HEK293 (cell line): ENCODE measurements around the gene KCNMB1.
A peak's percentile ranks its signal among the peaks of the same experiment; 100 is the strongest.

Source experiments
- CTCF ChIA-PET: fragments of 350-600 bp; formaldehyde crosslinking; extraction: SDS; loops from one replicate; lab custom pipeline; 2021; ENCODE audit warnings: antibody characterized with exemption; lab: Yijun Ruan, JAX
- POLR2A ChIA-PET: fragments of 300-600 bp; formaldehyde crosslinking; extraction: SDS; loops from one replicate; lab custom pipeline; 2020; ENCODE audit warnings: antibody characterized with exemption, inconsistent platforms; lab: Yijun Ruan, JAX
- H3K27ac ChIP-seq: fragments of 200-500 bp; sonication (Bioruptor generic); 2 replicates; pipeline ENCODE4 v1.5.1; 2014; ENCODE audit warnings: low read depth, low read length, control low read depth, inconsistent platforms; ENCODE audit errors: extremely low read depth
- H3K36me3 ChIP-seq, 2 experiments: fragments of 200-500 bp in 1 of 2; sonication (Bioruptor generic) in 1 of 2; 1 replicate in 1 of 2; 2 replicates in 1 of 2; pipeline ENCODE4 v1.5.1; 2014 to 2017; ENCODE audit warnings: inconsistent platforms in 2 of 2, low read length in 2 of 2; ENCODE audit not compliant: control insufficient read depth in 2 of 2, insufficient read depth in 1 of 2
- H3K4me1 ChIP-seq: fragments of 200-500 bp; sonication (Bioruptor generic); 2 replicates; pipeline ENCODE4 v1.5.1; 2014; ENCODE audit warnings: mild to moderate bottlenecking, low read length, inconsistent platforms; ENCODE audit not compliant: control insufficient read depth, insufficient read depth
- H3K4me3 ChIP-seq: 2 replicates; pipeline ENCODE4 v1.5.1; 2011; ENCODE audit warnings: low read depth, mild to moderate bottlenecking, control low read depth, low read length, moderate library complexity
- H3K9me3 ChIP-seq: fragments of 200-500 bp; sonication (Bioruptor generic); 2 replicates; pipeline ENCODE4 v1.5.1; 2014; ENCODE audit warnings: low read depth, low read length, inconsistent platforms; ENCODE audit not compliant: control insufficient read depth, insufficient read depth
- GLI2 ChIP-seq: fragments of 450-650 bp; formaldehyde crosslinking; IDR thresholded peaks from 2 replicates; pipeline ENCODE4; 2017; ENCODE audit warnings: missing biosample characterization, missing genetic modification characterization, low read depth, borderline replicate concordance
- GLIS2 ChIP-seq: fragments of 450-650 bp; formaldehyde crosslinking; IDR thresholded peaks from 2 replicates; pipeline ENCODE4 v1.5.1; 2016; ENCODE audit warnings: missing biosample characterization, missing genetic modification characterization
- REST ChIP-seq: fragments of 450-650 bp; formaldehyde crosslinking; IDR thresholded peaks from 2 replicates; pipeline ENCODE4 v1.5.1; 2016; ENCODE audit warnings: missing biosample characterization, missing genetic modification characterization
- ZBTB17 ChIP-seq: fragments of 450-650 bp; formaldehyde crosslinking; IDR thresholded peaks from 2 replicates; pipeline ENCODE4 v1.5.1; 2016; ENCODE audit warnings: missing biosample characterization, missing genetic modification characterization
- ZFHX2 ChIP-seq: fragments of 450-650 bp; formaldehyde crosslinking; conservative IDR thresholded peaks from 2 replicates; pipeline ENCODE4 v1.5.1; 2016; ENCODE audit warnings: missing biosample characterization, missing genetic modification characterization
- ZIC2 ChIP-seq: fragments of 450-650 bp; formaldehyde crosslinking; IDR thresholded peaks from 2 replicates; pipeline ENCODE4 v1.5.1; 2016; ENCODE audit warnings: missing biosample characterization, missing genetic modification characterization
- ZNF121 ChIP-seq: fragments of 450-650 bp; formaldehyde crosslinking; IDR thresholded peaks from 2 replicates; pipeline ENCODE4 v1.5.1; 2016; ENCODE audit warnings: missing biosample characterization, missing genetic modification characterization
- ZNF548 ChIP-seq: fragments of 450-650 bp; formaldehyde crosslinking; IDR thresholded peaks from 2 replicates; pipeline ENCODE4 v1.5.1; 2016; ENCODE audit warnings: missing biosample characterization, missing genetic modification characterization
- ZNF639 ChIP-seq: fragments of 450-650 bp; formaldehyde crosslinking; IDR thresholded peaks from 2 replicates; pipeline ENCODE4 v1.5.1; 2016; ENCODE audit warnings: missing biosample characterization, missing genetic modification characterization
- ZNF704 ChIP-seq: fragments of 450-650 bp; formaldehyde crosslinking; IDR thresholded peaks from 2 replicates; pipeline ENCODE4 v1.5.1; 2016; ENCODE audit warnings: missing biosample characterization, missing genetic modification characterization
- ZNF830 ChIP-seq: fragments of 450-650 bp; IDR thresholded peaks from 2 replicates; pipeline ENCODE4 v1.5.0; 2018; ENCODE audit warnings: missing biosample characterization, missing genetic modification characterization, low read depth, mild to moderate bottlenecking, moderate library complexity
- ZSCAN16 ChIP-seq: fragments of 450-650 bp; formaldehyde crosslinking; IDR thresholded peaks from 2 replicates; pipeline ENCODE4 v1.5.1; 2016; ENCODE audit warnings: missing biosample characterization, missing genetic modification characterization
- TF ChIP-seq, protein P1 (sequence below): fragments of 450-650 bp; formaldehyde crosslinking; IDR thresholded peaks from 2 replicates; pipeline ENCODE4 v1.5.1; 2016; ENCODE audit warnings: missing biosample characterization, missing genetic modification characterization
- TF ChIP-seq, protein P2 (sequence below): sonication (generic); formaldehyde crosslinking; IDR thresholded peaks from 2 replicates; pipeline ENCODE4 v1.8.1; 2022; ENCODE audit warnings: mild to moderate bottlenecking, moderate library complexity, missing genetic modification reagents
- TF ChIP-seq, protein P3 (sequence below): fragments of 450-650 bp; IDR thresholded peaks from 2 replicates; pipeline ENCODE4 v1.5.1; 2018; ENCODE audit warnings: missing biosample characterization, mild to moderate bottlenecking, missing genetic modification characterization
- TF ChIP-seq, protein P4 (sequence below): fragments of 450-650 bp; formaldehyde crosslinking; IDR thresholded peaks from 2 replicates; pipeline ENCODE4 v1.5.1; 2016; ENCODE audit warnings: missing biosample characterization, missing genetic modification characterization

Gene KCNMB1

DNA sequence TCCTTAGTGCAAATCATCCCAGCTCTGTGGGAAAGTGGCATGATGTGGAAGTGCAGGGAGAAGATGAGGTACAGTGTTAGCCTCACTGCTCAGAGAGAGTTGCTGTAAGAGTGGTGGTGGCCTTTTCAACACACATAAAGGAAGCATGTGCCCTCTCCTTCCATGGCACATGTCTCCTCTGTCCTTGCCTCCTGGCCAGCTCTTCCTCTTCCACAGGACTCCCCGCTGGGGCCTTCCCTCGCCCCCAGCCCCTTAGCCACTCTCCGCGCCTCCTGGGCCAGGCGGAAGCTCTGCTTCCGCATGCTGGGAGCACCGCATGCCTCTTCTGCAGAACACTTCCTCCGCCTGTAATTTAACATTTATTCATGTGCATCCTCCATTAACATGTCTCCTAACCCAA lies 4.8 kb upstream of the KCNMB1 start:
- ChIA-PET POLR2A (no interaction called here), CTCF (interaction anchor here (0.7 to 1.4 kb wide), 2 partner anchors 27 to 35 kb away, joined by 3 read pairs; no protein-coding TSS in a partner anchor)
- Histone ChIP-seq H3K27ac (no peak overlapping the region), H3K36me3 (no peaks in the 10 kb centered on the region), H3K4me3 (no peak overlapping the region), H3K9me3 (no peaks in the 10 kb centered on the region), H3K4me1 (peaks cover 3% of the 10 kb centered on the region; the same call in 1 of the 2 replicates)
- no peak for TF ChIP-seq ZNF830 (tag by site-specific recombination)
- TF ChIP-seq ZIC2 (tag by site-specific recombination), result peak; percentile 29
- TF ChIP-seq, protein P1, sequence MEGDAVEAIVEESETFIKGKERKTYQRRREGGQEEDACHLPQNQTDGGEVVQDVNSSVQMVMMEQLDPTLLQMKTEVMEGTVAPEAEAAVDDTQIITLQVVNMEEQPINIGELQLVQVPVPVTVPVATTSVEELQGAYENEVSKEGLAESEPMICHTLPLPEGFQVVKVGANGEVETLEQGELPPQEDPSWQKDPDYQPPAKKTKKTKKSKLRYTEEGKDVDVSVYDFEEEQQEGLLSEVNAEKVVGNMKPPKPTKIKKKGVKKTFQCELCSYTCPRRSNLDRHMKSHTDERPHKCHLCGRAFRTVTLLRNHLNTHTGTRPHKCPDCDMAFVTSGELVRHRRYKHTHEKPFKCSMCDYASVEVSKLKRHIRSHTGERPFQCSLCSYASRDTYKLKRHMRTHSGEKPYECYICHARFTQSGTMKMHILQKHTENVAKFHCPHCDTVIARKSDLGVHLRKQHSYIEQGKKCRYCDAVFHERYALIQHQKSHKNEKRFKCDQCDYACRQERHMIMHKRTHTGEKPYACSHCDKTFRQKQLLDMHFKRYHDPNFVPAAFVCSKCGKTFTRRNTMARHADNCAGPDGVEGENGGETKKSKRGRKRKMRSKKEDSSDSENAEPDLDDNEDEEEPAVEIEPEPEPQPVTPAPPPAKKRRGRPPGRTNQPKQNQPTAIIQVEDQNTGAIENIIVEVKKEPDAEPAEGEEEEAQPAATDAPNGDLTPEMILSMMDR (tag by site-specific recombination), result no peak
- no peak for TF ChIP-seq GLIS2 (tag by site-specific recombination)
- TF ChIP-seq ZBTB17 (tag by site-specific recombination), result no peak
- TF ChIP-seq ZNF548 (tag by site-specific recombination), result no peak

DNA sequence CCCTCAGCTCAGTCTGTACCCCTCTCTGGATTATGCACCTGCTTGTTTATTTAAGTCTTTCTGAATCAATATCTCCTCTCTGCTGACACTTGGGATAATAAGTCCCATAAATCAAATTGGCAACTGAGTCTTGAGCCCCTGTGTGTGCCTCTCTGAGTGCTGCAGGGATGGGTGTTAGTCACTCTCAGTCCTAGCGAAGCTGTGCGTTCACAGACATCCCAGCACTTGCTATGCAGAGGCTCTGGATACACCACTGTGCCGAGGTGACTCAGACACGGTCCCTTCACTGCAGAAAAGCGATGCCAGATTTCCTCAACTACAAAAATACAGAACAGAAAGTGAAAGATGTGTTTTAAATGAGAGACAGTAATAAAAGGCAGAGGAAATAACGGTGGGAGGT lies 4.1 kb upstream of the KCNMB1 start:
- ChIA-PET POLR2A (no interaction called here), CTCF (no interaction called here)
- H3K4me1 ChIP-seq, result peaks cover 3% of the 10 kb centered on the region; the same call in 1 of the 2 replicates

DNA sequence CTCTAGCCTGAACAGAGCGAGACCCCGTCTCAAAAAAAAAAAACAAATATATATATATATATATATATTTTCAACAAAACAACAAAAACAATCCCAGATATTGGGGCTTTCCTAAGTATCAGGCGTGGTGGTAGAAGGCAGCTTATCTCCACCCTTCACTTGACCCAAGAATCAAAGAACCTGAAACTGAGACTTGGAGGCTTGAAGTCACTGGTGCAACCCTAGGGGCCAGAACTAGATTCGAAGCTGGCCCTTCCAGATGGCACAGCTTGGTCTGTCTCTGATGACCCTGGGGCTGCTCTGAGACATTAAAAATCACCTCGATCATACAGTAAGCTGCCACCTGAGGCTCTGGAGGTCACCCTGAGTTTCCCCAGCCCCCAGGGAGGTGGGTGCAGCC lies 1.3 kb upstream of the KCNMB1 start:
- no peaks in the 10 kb centered on the region for H3K9me3 ChIP-seq
- ChIA-PET POLR2A (no interaction called here), CTCF (interaction anchor here (1.0 kb wide), 1 partner anchor 235 kb away, joined by 3 read pairs; no protein-coding TSS in a partner anchor)
- no peak overlapping the region for H3K27ac ChIP-seq
- H3K4me1 ChIP-seq, result peaks cover 3% of the 10 kb centered on the region; the same call in 1 of the 2 replicates
- H3K4me3 ChIP-seq, result no peak overlapping the region
- H3K36me3 ChIP-seq, result no peaks in the 10 kb centered on the region
- TF ChIP-seq REST (tag by site-specific recombination) (no peak), ZNF639 (no peak), ZNF121 (tag by site-specific recombination) (no peak), GLI2 (tag by site-specific recombination) (no peak), ZFHX2 (tag by site-specific recombination) (no peak)
- TF ChIP-seq, protein P2, sequence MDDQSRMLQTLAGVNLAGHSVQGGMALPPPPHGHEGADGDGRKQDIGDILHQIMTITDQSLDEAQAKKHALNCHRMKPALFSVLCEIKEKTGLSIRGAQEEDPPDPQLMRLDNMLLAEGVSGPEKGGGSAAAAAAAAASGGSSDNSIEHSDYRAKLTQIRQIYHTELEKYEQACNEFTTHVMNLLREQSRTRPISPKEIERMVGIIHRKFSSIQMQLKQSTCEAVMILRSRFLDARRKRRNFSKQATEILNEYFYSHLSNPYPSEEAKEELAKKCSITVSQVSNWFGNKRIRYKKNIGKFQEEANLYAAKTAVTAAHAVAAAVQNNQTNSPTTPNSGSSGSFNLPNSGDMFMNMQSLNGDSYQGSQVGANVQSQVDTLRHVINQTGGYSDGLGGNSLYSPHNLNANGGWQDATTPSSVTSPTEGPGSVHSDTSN (CRISPR knock-in tag), result no peak
- TF ChIP-seq, protein P3, sequence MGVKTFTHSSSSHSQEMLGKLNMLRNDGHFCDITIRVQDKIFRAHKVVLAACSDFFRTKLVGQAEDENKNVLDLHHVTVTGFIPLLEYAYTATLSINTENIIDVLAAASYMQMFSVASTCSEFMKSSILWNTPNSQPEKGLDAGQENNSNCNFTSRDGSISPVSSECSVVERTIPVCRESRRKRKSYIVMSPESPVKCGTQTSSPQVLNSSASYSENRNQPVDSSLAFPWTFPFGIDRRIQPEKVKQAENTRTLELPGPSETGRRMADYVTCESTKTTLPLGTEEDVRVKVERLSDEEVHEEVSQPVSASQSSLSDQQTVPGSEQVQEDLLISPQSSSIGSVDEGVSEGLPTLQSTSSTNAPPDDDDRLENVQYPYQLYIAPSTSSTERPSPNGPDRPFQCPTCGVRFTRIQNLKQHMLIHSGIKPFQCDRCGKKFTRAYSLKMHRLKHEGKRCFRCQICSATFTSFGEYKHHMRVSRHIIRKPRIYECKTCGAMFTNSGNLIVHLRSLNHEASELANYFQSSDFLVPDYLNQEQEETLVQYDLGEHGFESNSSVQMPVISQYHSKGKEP, result no peak
- TF ChIP-seq, protein P4, sequence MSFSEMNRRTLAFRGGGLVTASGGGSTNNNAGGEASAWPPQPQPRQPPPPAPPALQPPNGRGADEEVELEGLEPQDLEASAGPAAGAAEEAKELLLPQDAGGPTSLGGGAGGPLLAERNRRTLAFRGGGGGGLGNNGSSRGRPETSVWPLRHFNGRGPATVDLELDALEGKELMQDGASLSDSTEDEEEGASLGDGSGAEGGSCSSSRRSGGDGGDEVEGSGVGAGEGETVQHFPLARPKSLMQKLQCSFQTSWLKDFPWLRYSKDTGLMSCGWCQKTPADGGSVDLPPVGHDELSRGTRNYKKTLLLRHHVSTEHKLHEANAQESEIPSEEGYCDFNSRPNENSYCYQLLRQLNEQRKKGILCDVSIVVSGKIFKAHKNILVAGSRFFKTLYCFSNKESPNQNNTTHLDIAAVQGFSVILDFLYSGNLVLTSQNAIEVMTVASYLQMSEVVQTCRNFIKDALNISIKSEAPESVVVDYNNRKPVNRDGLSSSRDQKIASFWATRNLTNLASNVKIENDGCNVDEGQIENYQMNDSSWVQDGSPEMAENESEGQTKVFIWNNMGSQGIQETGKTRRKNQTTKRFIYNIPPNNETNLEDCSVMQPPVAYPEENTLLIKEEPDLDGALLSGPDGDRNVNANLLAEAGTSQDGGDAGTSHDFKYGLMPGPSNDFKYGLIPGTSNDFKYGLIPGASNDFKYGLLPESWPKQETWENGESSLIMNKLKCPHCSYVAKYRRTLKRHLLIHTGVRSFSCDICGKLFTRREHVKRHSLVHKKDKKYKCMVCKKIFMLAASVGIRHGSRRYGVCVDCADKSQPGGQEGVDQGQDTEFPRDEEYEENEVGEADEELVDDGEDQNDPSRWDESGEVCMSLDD (tag by site-specific recombination), result no peak

More for the DNA sequence above, 4.1 kb upstream of the KCNMB1 start:
- H3K36me3 ChIP-seq, result no peaks in the 10 kb centered on the region
- TF ChIP-seq ZNF704 (tag by site-specific recombination) (no peak), ZSCAN16 (tag by site-specific recombination) (peak; percentile 43; the same call in 1 of the 2 replicates)
- H3K4me3 ChIP-seq, result no peak overlapping the region
- no peak overlapping the region for H3K27ac ChIP-seq
- H3K9me3 ChIP-seq, result no peaks in the 10 kb centered on the region
